KOPT-K1 (cell line): ENCODE results near the gene TRAPPC4.
"Not testable (repeated sequence)": the region's sequence is repeated elsewhere in the genome, so short reads cannot be mapped to it uniquely, and the experiment has no call there.

Experiments
- H3K27ac ChIP-seq: fragments of 200-600 bp; sonication (generic); 2 replicates; pipeline ENCODE4 v1.5.1; 2016; ENCODE audit warnings: antibody characterized with exemption, mild to moderate bottlenecking, low read depth, low read length; ENCODE audit not compliant: poor library complexity, severe bottlenecking
- H3K36me3 ChIP-seq: fragments of 200-600 bp; sonication (generic); 2 replicates; pipeline ENCODE4 v1.5.1; 2017; ENCODE audit warnings: antibody characterized with exemption, mild to moderate bottlenecking, low read length, moderate library complexity; ENCODE audit not compliant: insufficient read depth
- H3K9me3 ChIP-seq: fragments of 200-600 bp; sonication (generic); 2 replicates; pipeline ENCODE4 v1.5.1; 2017; ENCODE audit warnings: antibody characterized with exemption, low read length, mild to moderate bottlenecking; ENCODE audit not compliant: insufficient read depth, poor library complexity, severe bottlenecking

Gene TRAPPC4

GRCh38 chr11:119041821-119042514, 23.4 kb downstream of the TRAPPC4 start:
- Histone ChIP-seq H3K36me3 (peaks cover 27% of the 10 kb centered on the region), H3K27ac (no peak overlapping the region), H3K9me3 (no peaks in the 10 kb centered on the region)

GRCh38 chr11:119042927-119043326, 24.4 kb downstream of the TRAPPC4 start:
- Histone ChIP-seq H3K36me3 (peaks cover 37% of the 10 kb centered on the region), H3K27ac (no peak overlapping the region)

GRCh38 chr11:119044708-119045107, 26.1 kb downstream of the TRAPPC4 start:
- peaks cover 55% of the 10 kb centered on the region for H3K36me3 ChIP-seq
- H3K27ac ChIP-seq, result no peak overlapping the region
- H3K9me3 ChIP-seq, result no peaks in the 10 kb centered on the region

More at GRCh38 chr11:119042927-119043326, 24.4 kb downstream of the TRAPPC4 start:
- H3K9me3 ChIP-seq, result no peaks in the 10 kb centered on the region

GRCh38 chr11:119046489-119046888, 27.9 kb downstream of the TRAPPC4 start:
- Histone ChIP-seq H3K27ac (no peak overlapping the region), H3K9me3 (no peaks in the 10 kb centered on the region), H3K36me3 (peaks cover 72% of the 10 kb centered on the region)

GRCh38 chr11:119047205-119047604, 28.6 kb downstream of the TRAPPC4 start:
- Histone ChIP-seq H3K36me3 (peaks cover 80% of the 10 kb centered on the region), H3K27ac (no peak overlapping the region), H3K9me3 (no peaks in the 10 kb centered on the region)

- Histone ChIP-seq H3K27ac (no peak overlapping the region), H3K36me3 (peaks cover 94% of the 10 kb centered on the region), H3K9me3 (no peaks in the 10 kb centered on the region)
Measured at GRCh38 chr11:119048644-119049043, 30.1 kb downstream of the TRAPPC4 start.

GRCh38 chr11:119049081-119049480, 30.5 kb downstream of the TRAPPC4 start:
- Histone ChIP-seq H3K36me3 (peaks cover 98% of the 10 kb centered on the region), H3K9me3 (no peaks in the 10 kb centered on the region), H3K27ac (no peak overlapping the region)

GRCh38 chr11:119051440-119052162, 33.0 kb downstream of the TRAPPC4 start:
- Histone ChIP-seq H3K27ac (no peak overlapping the region), H3K36me3 (peaks cover 92% of the 10 kb centered on the region), H3K9me3 (no peaks in the 10 kb centered on the region)

GRCh38 chr11:119052163-119052814, 33.7 kb downstream of the TRAPPC4 start:
- no peak overlapping the region for H3K27ac ChIP-seq
- peaks cover 85% of the 10 kb centered on the region for H3K36me3 ChIP-seq
- no peaks in the 10 kb centered on the region for H3K9me3 ChIP-seq

GRCh38 chr11:119054418-119054817, 35.9 kb downstream of the TRAPPC4 start:
- H3K36me3 ChIP-seq, result peaks cover 64% of the 10 kb centered on the region
- H3K9me3 ChIP-seq, result no peaks in the 10 kb centered on the region
- H3K27ac ChIP-seq, result no peak overlapping the region

GRCh38 chr11:119055901-119056300, 37.3 kb downstream of the TRAPPC4 start:
- no peaks in the 10 kb centered on the region for H3K9me3 ChIP-seq
- H3K27ac ChIP-seq, result peak overlapping the region; percentile 87
- peaks cover 49% of the 10 kb centered on the region for H3K36me3 ChIP-seq

GRCh38 chr11:119056421-119056999, 37.9 kb downstream of the TRAPPC4 start:
- H3K36me3 ChIP-seq, result peaks cover 43% of the 10 kb centered on the region
- no peaks in the 10 kb centered on the region for H3K9me3 ChIP-seq
- peak overlapping the region; percentile 87 for H3K27ac ChIP-seq

- peak within 1 kb of the TSS; percentile 87 for H3K27ac ChIP-seq
- H3K36me3 ChIP-seq, result peaks cover 36% of the 10 kb centered on the region
- no peaks in the 10 kb centered on the region for H3K9me3 ChIP-seq
Measured at GRCh38 chr11:119057000-119057769, 38.6 kb downstream of the TRAPPC4 start, which contains the start of gene HYOU1. Gene HYOU1 (minus strand): TSS chr11:119057205. CDS start chr11:119056160, 1,045 bp downstream.

- not testable (repeated sequence) for H3K27ac ChIP-seq
Measured at GRCh38 chr11:119059128-119059527, 40.6 kb downstream of the TRAPPC4 start.

More at GRCh38 chr11:119059128-119059527, 40.6 kb downstream of the TRAPPC4 start:
- peaks cover 17% of the 10 kb centered on the region for H3K36me3 ChIP-seq
- not testable (repeated sequence) for H3K9me3 ChIP-seq
